GM19043 (cell line): ENCODE measurements around the gene SPAG8.

ENCODE experiments used
- ATAC-seq: cut with Tn5 transposase; IDR thresholded peaks from one replicate; pipeline ENCODE4 v1.9.1; 2021; ENCODE audit warnings: low read depth; ENCODE audit not compliant: unreplicated experiment

The SPAG8 gene

GRCh38 chr9:35813434-35814105, 1.5 kb upstream of the SPAG8 start:
- ATAC-seq: no peak

- ATAC-seq: no peak
Observed at GRCh38 chr9:35811381-35812024, 559 bp downstream of the SPAG8 start.

GRCh38 chr9:35810122-35810521, 1.9 kb downstream of the SPAG8 start:
- no peak for ATAC-seq

- no peak for ATAC-seq
Observed at GRCh38 chr9:35808433-35808832, 3.6 kb downstream of the SPAG8 start.

- no peak for ATAC-seq
Observed at GRCh38 chr9:35806101-35806500, 6.0 kb downstream of the SPAG8 start.

- ATAC-seq: no peak
Observed at GRCh38 chr9:35801328-35802128, 10.5 kb downstream of the SPAG8 start.

- ATAC-seq: no peak
Observed at GRCh38 chr9:35800530-35800929, 11.5 kb downstream of the SPAG8 start.

GRCh38 chr9:35798658-35799374, 13.2 kb downstream of the SPAG8 start:
- no peak for ATAC-seq

- no peak for ATAC-seq
Observed at GRCh38 chr9:35797311-35798109, 14.6 kb downstream of the SPAG8 start.

- ATAC-seq: no peak
Observed at GRCh38 chr9:35795695-35796094, 16.4 kb downstream of the SPAG8 start.

GRCh38 chr9:35793461-35793860, 18.6 kb downstream of the SPAG8 start:
- ATAC-seq: no peak

- ATAC-seq: no peak
Observed at GRCh38 chr9:35792826-35793225, 19.2 kb downstream of the SPAG8 start.

- no peak for ATAC-seq
Observed at GRCh38 chr9:35792024-35792813, 19.8 kb downstream of the SPAG8 start.

- ATAC-seq: no peak
Observed at GRCh38 chr9:35791297-35791921, 20.7 kb downstream of the SPAG8 start, which contains the start of gene NPR2. Gene NPR2 (plus strand): TSS chr9:35791591. CDS start chr9:35792409, 818 bp downstream.

GRCh38 chr9:35790385-35791296, 21.4 kb downstream of the SPAG8 start:
- no peak for ATAC-seq

GRCh38 chr9:35790025-35790384, 22.1 kb downstream of the SPAG8 start:
- ATAC-seq: no peak

- no peak for ATAC-seq
Observed at GRCh38 chr9:35789541-35789940, 22.5 kb downstream of the SPAG8 start.

GRCh38 chr9:35783418-35783817, 28.6 kb downstream of the SPAG8 start:
- no peak for ATAC-seq
